MM.1S (cell line): ENCODE measurements around the gene REG4.
"Not testable (repeated sequence)": the region's sequence is repeated elsewhere in the genome, so short reads cannot be mapped to it uniquely, and the experiment has no call there.

Source experiments
- DNase-seq: peaks from one replicate; pipeline ENCODE4 v3.0.0-alpha.2; 2015
- H2AFZ ChIP-seq: fragments of 300-600 bp; sonication (generic); 2 replicates; pipeline ENCODE4 v1.6.0; 2016; ENCODE audit warnings: antibody characterized with exemption, low read length
- H3F3A ChIP-seq: fragments of 300-600 bp; sonication (generic); 2 replicates; pipeline ENCODE4 v1.6.1; 2016; ENCODE audit warnings: mild to moderate bottlenecking, antibody characterized with exemption, low read length, moderate library complexity, mixed read lengths; ENCODE audit not compliant: insufficient read depth
- H3K27ac ChIP-seq: fragments of 300-600 bp; sonication (generic); 2 replicates; pipeline ENCODE4 v1.5.1; 2016; ENCODE audit warnings: mild to moderate bottlenecking, low read length
- H3K27me3 ChIP-seq: fragments of 300-600 bp; sonication (generic); replicated peaks from 2 replicates; pipeline ENCODE4 v1.6.0; 2016; ENCODE audit warnings: low read length; ENCODE audit not compliant: insufficient read depth
- H3K36me3 ChIP-seq: fragments of 300-600 bp; sonication (generic); replicated peaks from 2 replicates; pipeline ENCODE4 v1.6.1; 2016; ENCODE audit warnings: mild to moderate bottlenecking, low read length, mixed read lengths; ENCODE audit not compliant: insufficient read depth
- H3K4me1 ChIP-seq: fragments of 300-600 bp; sonication (generic); 2 replicates; pipeline ENCODE4 v1.6.1; 2016; ENCODE audit warnings: low read length, mixed read lengths
- H3K4me2 ChIP-seq: fragments of 300-600 bp; sonication (generic); 2 replicates; pipeline ENCODE4 v1.6.0; 2016; ENCODE audit warnings: low read depth, low read length
- H3K4me3 ChIP-seq: fragments of 300-600 bp; sonication (generic); 2 replicates; pipeline ENCODE4 v1.5.1; 2016; ENCODE audit warnings: low read length, mixed read lengths
- H3K79me2 ChIP-seq: fragments of 300-600 bp; sonication (generic); 2 replicates; pipeline ENCODE4 v1.6.1; 2016; ENCODE audit warnings: mixed run types, low read length, mixed read lengths
- H3K9ac ChIP-seq: fragments of 300-600 bp; sonication (generic); 2 replicates; pipeline ENCODE4 v1.6.1; 2016; ENCODE audit warnings: low read length, mixed read lengths
- H3K9me2 ChIP-seq: fragments of 300-600 bp; sonication (generic); replicated peaks from 2 replicates; pipeline ENCODE4 v1.6.1; 2016; ENCODE audit warnings: mild to moderate bottlenecking, low read length, mixed read lengths; ENCODE audit not compliant: insufficient read depth
- H3K9me3 ChIP-seq: fragments of 300-600 bp; sonication (generic); replicated peaks from 2 replicates; pipeline ENCODE4 v1.6.1; 2016; ENCODE audit warnings: mild to moderate bottlenecking, low read length, mixed read lengths; ENCODE audit not compliant: insufficient read depth
- H4K20me1 ChIP-seq: fragments of 300-600 bp; sonication (generic); 2 replicates; pipeline ENCODE4 v1.6.1; 2016; ENCODE audit warnings: mild to moderate bottlenecking, low read length, moderate library complexity, mixed read lengths; ENCODE audit not compliant: insufficient read depth
- CTCF ChIP-seq: fragments of 300-600 bp; sonication (generic); IDR thresholded peaks from 2 replicates; pipeline ENCODE4 v1.5.1; 2016; ENCODE audit warnings: antibody characterized with exemption, low read length, mixed read lengths
- EZH2 ChIP-seq: fragments of 300-600 bp; sonication (generic); optimal IDR thresholded peaks from 2 replicates; pipeline ENCODE3; 2017; ENCODE audit warnings: low read depth, mild to moderate bottlenecking, antibody characterized with exemption, low read length, mixed read lengths
- EZH2phosphoT487 ChIP-seq: fragments of 300-600 bp; sonication (generic); IDR thresholded peaks from 2 replicates; pipeline ENCODE4 v1.6.1; 2018; ENCODE audit warnings: antibody characterized with exemption, low read length

Gene REG4

GRCh38 chr1:119791377-119791776 is 19.9 kb downstream of the REG4 start:
- Histone ChIP-seq H3K27ac (no peak overlapping the region), H3K36me3 (no peaks in the 10 kb centered on the region), H4K20me1 (no peaks in the 10 kb centered on the region), H3K9ac (no peak overlapping the region), H3K9me3 (no peaks in the 10 kb centered on the region), H3K4me3 (no peak overlapping the region), H3K4me1 (peaks cover 10% of the 10 kb centered on the region; the same call in 1 of the 2 replicates), H3K79me2 (no peaks in the 10 kb centered on the region), H3K9me2 (no peaks in the 10 kb centered on the region), H3K27me3 (no peaks in the 10 kb centered on the region), H2AFZ (no peak overlapping the region), H3K4me2 (no peak overlapping the region), H3F3A (no peaks in the 10 kb centered on the region)
- DNase-seq: no peak
- no peak for TF ChIP-seq EZH2
- no peak for TF ChIP-seq CTCF
- TF ChIP-seq EZH2phosphoT487: no peak

- Histone ChIP-seq H3K9me3 (no peaks in the 10 kb centered on the region), H2AFZ (no peak overlapping the region), H4K20me1 (no peaks in the 10 kb centered on the region), H3K79me2 (no peaks in the 10 kb centered on the region), H3K9ac (no peak overlapping the region), H3K4me3 (no peak overlapping the region), H3K27me3 (no peaks in the 10 kb centered on the region), H3K36me3 (no peaks in the 10 kb centered on the region), H3K4me2 (no peak overlapping the region), H3F3A (no peaks in the 10 kb centered on the region), H3K9me2 (no peaks in the 10 kb centered on the region), H3K27ac (no peak overlapping the region), H3K4me1 (peaks cover 15% of the 10 kb centered on the region)
- DNase-seq: no peak
- no peak for TF ChIP-seq EZH2phosphoT487
- no peak for TF ChIP-seq CTCF
- no peak for TF ChIP-seq EZH2
These were observed 20.6 kb downstream of the REG4 start for GRCh38 chr1:119790451-119791198.

- Histone ChIP-seq H3K9ac (no peak overlapping the region), H3F3A (no peaks in the 10 kb centered on the region), H4K20me1 (no peaks in the 10 kb centered on the region), H3K27ac (peak overlapping the region; percentile 57; the same call in 1 of the 2 replicates), H3K27me3 (no peaks in the 10 kb centered on the region), H3K36me3 (no peaks in the 10 kb centered on the region), H3K79me2 (no peaks in the 10 kb centered on the region), H3K9me3 (no peaks in the 10 kb centered on the region), H2AFZ (no peak overlapping the region), H3K4me3 (no peak overlapping the region), H3K9me2 (no peaks in the 10 kb centered on the region), H3K4me2 (peak overlapping the region; percentile 26; the same call in 1 of the 2 replicates), H3K4me1 (peaks cover 17% of the 10 kb centered on the region)
- DNase-seq: peak; percentile 39
- TF ChIP-seq EZH2 (no peak), EZH2phosphoT487 (no peak), CTCF (no peak)
These were observed 23.5 kb downstream of the REG4 start for GRCh38 chr1:119787776-119788175.

- not testable (repeated sequence) for H3K36me3 ChIP-seq, H3K4me3 ChIP-seq, H3K9me2 ChIP-seq, H3K9ac ChIP-seq, H3K4me2 ChIP-seq, H3F3A ChIP-seq, H3K27me3 ChIP-seq, H3K9me3 ChIP-seq, H3K79me2 ChIP-seq, H4K20me1 ChIP-seq, H3K27ac ChIP-seq, H2AFZ ChIP-seq
- peak; percentile 33 for DNase-seq
- peaks cover 17% of the 10 kb centered on the region for H3K4me1 ChIP-seq
These were observed 24.7 kb downstream of the REG4 start for GRCh38 chr1:119786473-119787050.

GRCh38 chr1:119786046-119786445 is 25.2 kb downstream of the REG4 start:
- not testable (repeated sequence) for H3K36me3 ChIP-seq, H3K9ac ChIP-seq, H3K27me3 ChIP-seq, H3K9me2 ChIP-seq, H3K79me2 ChIP-seq, DNase-seq, H3K9me3 ChIP-seq, H3K4me3 ChIP-seq, H3F3A ChIP-seq, H2AFZ ChIP-seq, H3K4me2 ChIP-seq, H4K20me1 ChIP-seq, H3K27ac ChIP-seq
- H3K4me1 ChIP-seq: peaks cover 17% of the 10 kb centered on the region
